GM12878 (cell line): ENCODE results near the gene RAB24. TPM values are rescaled to one million over a fixed set of nuclear protein-coding genes. Genes with fewer than 3 reads are reported as not detected.

Experiments
- ATAC-seq: fragments of 200-7000 bp; cut with Tn5 transposase; 3 replicates; pipeline ENCODE4 v1.9.1; 2020; ENCODE audit warnings: mild to moderate bottlenecking, moderate library complexity
- BruUV-seq: library from RNA; stranded (reverse); fragments of 400-500 nt; replicated peaks from 2 replicates; lab custom pipeline; 2021; lab: Mats Ljungman, UMichigan
- CTCF ChIA-PET: fragments of 300-600 bp; sonication (Branson Sonifier 250); formaldehyde crosslinking; extraction: SDS; loops from one replicate; lab custom pipeline; 2021; ENCODE audit warnings: inconsistent platforms; lab: Yijun Ruan, JAX
- POLR2A ChIA-PET: fragments of 350-600 bp; formaldehyde crosslinking; extraction: SDS; loops from one replicate; lab custom pipeline; 2021; ENCODE audit warnings: inconsistent platforms; lab: Charles Lee
- RAD21 ChIA-PET: fragments of 300-600 bp; sonication (Branson Sonifier 250); formaldehyde crosslinking; loops from one replicate; lab custom pipeline; 2023; ENCODE audit warnings: antibody characterized with exemption; ENCODE audit not compliant: unreplicated experiment; lab: Charles Lee
- SMC1A ChIA-PET: fragments of 300-600 bp; sonication (Branson Sonifier 250); formaldehyde crosslinking; loops from one replicate; lab custom pipeline; 2023; ENCODE audit not compliant: unreplicated experiment, uncharacterized antibody; lab: Charles Lee
- DNase-seq: peaks from one replicate; pipeline ENCODE4 v3.0.0-alpha.2; 2011; ENCODE audit warnings: low read depth, low spot score
- FAIRE-seq: peaks from 3 replicates; lab custom pipeline; 2011; peaks lifted over from hg19 to GRCh38; lab: Jason Lieb, UNC
- H2AFZ ChIP-seq: 2 replicates; pipeline ENCODE4 v1.6.0; 2011; ENCODE audit warnings: low read depth, low read length, control low read depth; ENCODE audit not compliant: control insufficient read depth
- H3K27ac ChIP-seq: 2 replicates; pipeline ENCODE4 v1.5.1; 2011; ENCODE audit warnings: control low read depth; ENCODE audit not compliant: control insufficient read depth, insufficient read depth
- H3K27me3 ChIP-seq, 2 experiments: replicated peaks in 1 of 2; 2 replicates each; pipeline versions ENCODE4 v1.6.0 to v1.6.1; 2011; ENCODE audit warnings: low read length in 1 of 2; ENCODE audit not compliant: control insufficient read depth in 2 of 2, insufficient read depth in 2 of 2
- H3K36me3 ChIP-seq, 2 experiments: 2 replicates each; pipeline ENCODE4 v1.5.1; 2011; ENCODE audit warnings: low read length in 1 of 2; ENCODE audit not compliant: control insufficient read depth in 2 of 2, insufficient read depth in 2 of 2
- H3K4me1 ChIP-seq: 2 replicates; pipeline ENCODE4 v1.6.1; 2011; ENCODE audit warnings: mild to moderate bottlenecking, low read length, moderate library complexity, mixed read lengths; ENCODE audit not compliant: control insufficient read depth, insufficient read depth
- H3K4me2 ChIP-seq: 2 replicates; pipeline ENCODE4 v1.6.0; 2011; ENCODE audit warnings: control low read depth; ENCODE audit not compliant: control insufficient read depth, insufficient read depth
- H3K4me3 ChIP-seq: fragments of 200-600 bp; sonication (generic); 2 replicates; pipeline ENCODE4 v1.5.1; 2016
- H3K79me2 ChIP-seq: 2 replicates; pipeline ENCODE4 v1.6.0; 2011; ENCODE audit warnings: low read length; ENCODE audit not compliant: control insufficient read depth, insufficient read depth
- H3K9ac ChIP-seq: 2 replicates; pipeline ENCODE4 v1.8.0; 2011; ENCODE audit warnings: low read length, control low read depth, mixed read lengths; ENCODE audit not compliant: control insufficient read depth, insufficient read depth
- H3K9me3 ChIP-seq: replicated peaks from 3 replicates; pipeline ENCODE4 v1.5.1; 2011; ENCODE audit warnings: mild to moderate bottlenecking, low read length; ENCODE audit not compliant: control insufficient read depth, insufficient read depth
- H4K20me1 ChIP-seq: 2 replicates; pipeline ENCODE4 v1.6.0; 2011; ENCODE audit not compliant: control insufficient read depth, insufficient read depth
- CBX3 ChIP-seq: fragments of 200-600 bp; sonication (generic); IDR thresholded peaks from 2 replicates; pipeline ENCODE4 v1.6.1; 2016; ENCODE audit warnings: low read depth, borderline replicate concordance
- E2F4 ChIP-seq: IDR thresholded peaks from 2 replicates; pipeline ENCODE4 v1.6.1; 2012; ENCODE audit warnings: low read depth, low read length, improper control_type of control experiment
- EP300 ChIP-seq, 2 experiments: fragments of 150-350 bp in 1 of 2; IDR thresholded peaks; 2 replicates each; pipeline ENCODE4 v1.6.1; 2011 to 2012; ENCODE audit warnings: low read depth in 2 of 2, low read length in 2 of 2, borderline replicate concordance in 1 of 2, improper control_type of control experiment in 1 of 2, inconsistent platforms in 1 of 2; ENCODE audit not compliant: control insufficient read depth in 1 of 2
- HDAC6 ChIP-seq: fragments of 200-600 bp; sonication (generic); IDR thresholded peaks from one replicate; pipeline ENCODE4 v1.8.0; 2017; ENCODE audit warnings: antibody characterized with exemption; ENCODE audit not compliant: unreplicated experiment
- IKZF1 ChIP-seq: fragments of 450-650 bp; conservative IDR thresholded peaks from 2 replicates; pipeline ENCODE4 v1.6.1; 2017; ENCODE audit warnings: antibody characterized with exemption, mild to moderate bottlenecking
- IRF5 ChIP-seq: fragments of 450-650 bp; IDR thresholded peaks from 2 replicates; pipeline ENCODE4 v1.6.1; 2017; ENCODE audit warnings: borderline replicate concordance
- NFYA ChIP-seq: IDR thresholded peaks from 2 replicates; pipeline ENCODE4 v1.6.1; 2011; ENCODE audit warnings: low read depth, mild to moderate bottlenecking, low read length, improper control_type of control experiment, borderline replicate concordance
- NR2C1 ChIP-seq: fragments of 450-650 bp; IDR thresholded peaks from 2 replicates; pipeline ENCODE4 v1.6.1; 2017; ENCODE audit warnings: antibody characterized with exemption, mild to moderate bottlenecking, moderate library complexity
- POLR2A ChIP-seq: IDR thresholded peaks from 2 replicates; pipeline ENCODE4 v1.6.1; 2011; ENCODE audit warnings: low read depth, mild to moderate bottlenecking, low read length
- RAD21 ChIP-seq: IDR thresholded peaks from 2 replicates; pipeline ENCODE4 v1.6.1; 2011; ENCODE audit warnings: mild to moderate bottlenecking, low read depth, low read length, moderate library complexity; ENCODE audit not compliant: insufficient read depth
- TBL1XR1 ChIP-seq: IDR thresholded peaks from 2 replicates; pipeline ENCODE4 v1.6.1; 2012; ENCODE audit warnings: low read depth, low read length, improper control_type of control experiment
- USF2 ChIP-seq: IDR thresholded peaks from 2 replicates; pipeline ENCODE4 v1.6.1; 2011; ENCODE audit warnings: low read depth, low read length, improper control_type of control experiment, borderline replicate concordance
- ZBTB4 ChIP-seq: fragments of 450-650 bp; formaldehyde crosslinking; IDR thresholded peaks from 2 replicates; pipeline ENCODE4 v1.4.0; 2022; ENCODE audit warnings: mild to moderate bottlenecking, moderate library complexity
- ZNF384 ChIP-seq: IDR thresholded peaks from 2 replicates; pipeline ENCODE4 v1.6.1; 2012; ENCODE audit warnings: low read depth, mild to moderate bottlenecking, low read length, improper control_type of control experiment, borderline replicate concordance
- WGBS: methylation state at CpG from one replicate; pipeline ENCODE4 v1.1.6; 2016; ENCODE audit warnings: low lambda C conversion rate; ENCODE audit not compliant: insufficient replicate concordance, insufficient coverage; ENCODE audit errors: missing lambda C conversion rate; 5-methylcytosine and 5-hydroxymethylcytosine counted together
- in situ Hi-C: fragments of 300-500 bp; cut with MboI; formaldehyde crosslinking; loops from 9 replicates; pipeline ENCODE4 v1.14.3; 2018; ENCODE audit warnings: mixed read lengths
- intact Hi-C: fragments of 100-400 bp; cut with micrococcal nuclease; formaldehyde crosslinking; loops from one replicate; pipeline ENCODE4 v1.14.2; 2022; ENCODE audit not compliant: unreplicated experiment
- polyA plus RNA-seq, 11 experiments: library from polyadenylated mRNA; depleted of rRNA in 4 of 11; unstranded in 6 of 11; stranded (reverse) in 5 of 11; fragments of >200 nt; fragmentation: Nextera tagmentation in 4 of 11; fragmentation: Illumina TruSeq in 1 of 11; extraction: Ambion mirVana in 4 of 11; extraction: Trizol in 1 of 11; gene quantifications; 1 replicate in 1 of 11; 2 replicates in 10 of 11; pipeline versions ENCODE4 v1.2.1 to v1.2.3, GENCODE V29; 2011 to 2016; ENCODE audit warnings: inconsistent platforms in 2 of 11, missing spikeins in 2 of 11, low read depth in 1 of 11
- total RNA-seq, 4 experiments: library from RNA; depleted of rRNA in 3 of 4; stranded (reverse); fragments of >200 nt in 3 of 4; fragmentation: Illumina TruSeq in 1 of 4; extraction: Trizol in 1 of 4; gene quantifications; 2 replicates each; pipeline versions ENCODE4 v1.2.1 to v1.2.3, GENCODE V29; 2013 to 2021

Gene RAB24
- total and polyA plus RNA-seq, 10 of the 15 experiments (the other 5 are each of a cell fraction or from before 2014, with no cell fraction given), result 8.0 to 44.4 (median 24.4) TPM

- Histone ChIP-seq H3K4me3 (peak overlapping the region; percentile 53; the same call in 1 of the 2 replicates), H3K79me2 (peaks cover 62% of the 10 kb centered on the region), H3K27ac (no peak overlapping the region)
- no peak for DNase-seq
- RAD21 ChIA-PET, result no interaction called here
- TF ChIP-seq ZBTB4, result no peak
- TF ChIP-seq IRF5, result no peak
- TF ChIP-seq HDAC6, result no peak
- no peak for TF ChIP-seq POLR2A
- no peak for TF ChIP-seq NR2C1
- no peak for TF ChIP-seq USF2
- no peak for TF ChIP-seq NFYA
- no peak for TF ChIP-seq TBL1XR1
- TF ChIP-seq IKZF1, result no peak
- no peak for TF ChIP-seq RAD21
- no peak for TF ChIP-seq CBX3
- no peak for TF ChIP-seq ZNF384
- no peak for TF ChIP-seq EP300 (IDR thresholded peaks at IDR 0.05; ENCODE audit: borderline replicate concordance in 1 of 2, control insufficient read depth in 1 of 2, low read depth in 2 of 2, low read length in 2 of 2)
- TF ChIP-seq E2F4, result no peak
- TF ChIP-seq, all 136 proteins: peak for 0
- no peak for FAIRE-seq
- no peak overlapping the region for H2AFZ ChIP-seq
- no TSS peak for BruUV-seq
- WGBS, result 79% methylated on average over 4 of the region's 4 CpGs
- H3K36me3 ChIP-seq, result peaks cover 0 to 13% of the 10 kb centered on the region in 2 experiments; a peak in 2 of 4 replicates
- no peaks in the 10 kb centered on the region for H3K9me3 ChIP-seq
- 0 out of 2 replicates have a peak, but pooled peaks cover 3% of the 10 kb centered on the region for H4K20me1 ChIP-seq
- H3K4me1 ChIP-seq, result peaks cover 13% of the 10 kb centered on the region
- peak overlapping the region; percentile 53 for H3K4me2 ChIP-seq
- ChIA-PET POLR2A (no interaction called here), CTCF (interaction anchor here (0.6 to 2.9 kb wide), 6 partner anchors 21 to 234 kb away, joined by 3 to 13 read pairs (median 4); no protein-coding TSS in a partner anchor), SMC1A (interaction anchor here (0.6 to 2.0 kb wide), 7 partner anchors 8 to 154 kb away, joined by 3 to 8 read pairs (median 4); no protein-coding TSS in a partner anchor)
- intact Hi-C loops, result no loop called here
- no peaks in the 10 kb centered on the region for H3K27me3 ChIP-seq
- no peak for ATAC-seq
- in situ Hi-C loops, result no loop called here
- no peak overlapping the region; the same call in 1 of the 2 replicates for H3K9ac ChIP-seq
Observed at GRCh38 chr5:177347699-177348098, 44.2 kb upstream of the RAB24 start.
